HG02981 (cell line): Measurements from ENCODE around the gene GUCA2B.

Experiments used
- ATAC-seq: cut with Tn5 transposase; IDR thresholded peaks from one replicate; pipeline ENCODE4 v1.9.1; 2021; ENCODE audit warnings: mild to moderate bottlenecking, moderate library complexity; ENCODE audit not compliant: unreplicated experiment

Gene GUCA2B

DNA sequence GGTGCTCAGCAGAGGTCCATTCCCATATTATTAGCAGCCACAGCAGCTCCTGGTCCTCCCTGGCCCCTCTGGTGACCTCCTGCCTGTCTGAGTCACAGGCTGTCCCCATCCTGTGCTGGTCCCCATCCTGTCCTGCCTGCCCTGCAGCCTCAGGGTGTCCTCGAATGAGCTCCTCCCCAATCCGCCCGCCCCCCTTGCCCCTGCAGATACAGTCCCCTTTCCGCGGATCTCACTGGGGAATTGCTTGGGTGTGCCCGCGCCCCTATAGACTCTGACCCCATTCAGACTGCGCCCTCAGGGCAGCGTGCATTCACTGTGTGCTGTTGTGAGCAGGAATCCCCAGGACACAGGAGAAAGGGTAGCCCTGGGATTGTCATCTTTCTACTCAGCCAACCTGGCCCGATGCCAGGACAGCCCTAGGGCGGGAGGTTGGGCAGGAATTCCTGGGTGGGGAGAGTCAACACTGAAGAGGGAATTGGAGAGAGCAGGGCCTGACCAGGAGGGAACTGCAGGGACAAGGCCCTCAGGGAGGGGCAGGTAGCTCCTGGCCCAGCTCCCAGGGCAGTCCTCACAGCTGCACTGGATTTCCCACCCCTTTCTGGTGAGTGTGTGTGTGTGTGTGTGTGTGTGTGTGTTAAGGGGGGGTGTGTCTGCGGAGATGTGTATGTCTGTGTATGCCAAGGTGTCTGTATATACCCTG is 12.5 kb downstream of the GUCA2B start:
- ATAC-seq: no peak

DNA sequence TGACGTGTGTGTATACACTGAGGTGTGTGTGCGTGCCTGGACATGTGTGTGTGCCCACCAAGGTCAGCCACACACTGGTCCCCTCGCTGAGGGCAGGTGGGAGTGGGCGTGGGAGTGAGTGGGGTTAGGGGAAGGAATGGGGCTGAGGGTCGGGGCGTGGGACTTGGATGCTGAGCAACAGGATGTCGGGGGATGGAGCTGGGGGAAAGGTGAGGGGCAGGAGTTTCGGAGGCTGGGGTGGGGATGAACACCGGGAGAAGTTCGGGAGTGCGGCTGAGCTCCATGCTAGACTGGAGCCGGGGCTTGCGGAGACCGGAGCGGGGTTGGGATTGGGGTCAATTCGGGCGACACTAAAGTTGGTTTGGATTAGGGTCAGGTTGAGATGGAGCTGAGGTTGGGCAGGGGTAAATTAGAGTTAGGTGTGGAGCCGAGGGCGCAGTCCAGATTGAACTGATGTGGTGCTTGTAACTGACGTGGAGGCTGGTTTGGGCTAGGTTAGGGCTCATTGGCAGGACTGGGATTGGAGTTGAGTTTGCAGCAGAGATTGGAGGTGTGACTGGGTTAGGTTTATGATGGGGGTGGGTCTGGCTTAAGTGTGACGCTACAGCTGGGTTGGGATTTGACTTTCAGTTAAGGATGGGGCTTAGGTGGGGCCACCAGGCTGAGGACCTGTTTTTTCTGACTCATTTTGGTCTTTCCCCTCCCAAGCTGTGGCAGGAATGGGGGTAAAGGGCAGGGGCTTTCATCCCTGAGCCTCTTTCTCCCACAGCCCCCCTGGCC is 14.6 kb downstream of the GUCA2B start:
- ATAC-seq: no peak

- no peak for ATAC-seq
Observed at GRCh38 chr1:42168391-42168670, 15.1 kb downstream of the GUCA2B start.

DNA sequence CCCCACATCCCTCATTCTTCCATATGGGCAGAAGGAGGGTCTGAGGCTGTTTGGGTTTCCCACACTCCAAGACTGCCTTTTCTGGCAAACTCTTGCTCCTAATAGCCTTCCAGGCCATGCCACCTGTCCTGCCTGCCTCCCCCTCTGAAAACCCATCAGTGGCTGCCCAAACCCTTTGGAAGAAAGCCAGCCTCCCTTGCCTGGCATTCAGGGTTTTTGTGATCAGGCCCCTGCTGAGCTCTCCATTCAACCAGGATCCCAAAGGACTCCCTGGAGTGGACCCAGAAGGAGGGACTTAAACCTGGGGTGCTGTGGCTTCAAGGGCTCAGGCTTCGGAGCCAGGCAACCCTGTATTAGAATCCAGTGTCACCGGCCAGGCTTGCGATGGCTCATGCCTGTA is 15.6 kb downstream of the GUCA2B start:
- no peak for ATAC-seq

GRCh38 chr1:42170779-42171621 is 17.8 kb downstream of the GUCA2B start:
- ATAC-seq: no peak

GRCh38 chr1:42171679-42172266 is 18.6 kb downstream of the GUCA2B start:
- ATAC-seq: no peak

GRCh38 chr1:42172381-42173133 is 19.3 kb downstream of the GUCA2B start:
- no peak for ATAC-seq

GRCh38 chr1:42173155-42173933 is 20.1 kb downstream of the GUCA2B start:
- ATAC-seq: no peak

- ATAC-seq: no peak
Observed at GRCh38 chr1:42173961-42174735, 20.9 kb downstream of the GUCA2B start.

GRCh38 chr1:42175314-42176054 is 22.3 kb downstream of the GUCA2B start:
- ATAC-seq: no peak

DNA sequence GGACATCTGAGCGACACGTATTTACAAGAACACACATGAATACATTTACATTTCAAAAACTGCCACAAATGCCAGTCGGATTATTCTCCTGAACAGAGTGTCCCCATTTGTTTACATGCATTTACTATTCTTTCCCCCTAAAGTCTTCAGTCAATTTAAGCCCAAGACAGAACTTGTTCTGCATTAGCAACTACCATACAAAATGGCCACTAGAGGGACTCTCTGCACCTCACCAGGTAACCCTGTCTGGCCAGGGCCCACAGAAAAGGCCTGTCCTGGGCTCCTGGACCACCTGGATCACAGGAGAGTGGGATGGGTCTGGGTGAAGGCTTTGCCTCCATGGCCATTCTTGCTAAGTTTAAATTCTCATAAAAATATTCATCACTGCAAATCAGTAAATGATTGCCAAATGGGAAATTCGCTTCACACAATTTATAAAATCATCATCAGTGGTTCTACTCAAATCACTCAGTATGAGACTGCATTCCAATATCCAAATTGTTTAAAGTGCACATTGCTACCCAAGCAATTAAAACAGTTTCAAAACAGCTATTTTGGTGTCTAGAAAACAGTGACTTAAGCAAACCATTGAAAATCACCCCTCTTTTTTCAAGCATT is 23.8 kb downstream of the GUCA2B start:
- no peak for ATAC-seq

GRCh38 chr1:42177541-42177981 is 24.4 kb downstream of the GUCA2B start:
- no peak for ATAC-seq

DNA sequence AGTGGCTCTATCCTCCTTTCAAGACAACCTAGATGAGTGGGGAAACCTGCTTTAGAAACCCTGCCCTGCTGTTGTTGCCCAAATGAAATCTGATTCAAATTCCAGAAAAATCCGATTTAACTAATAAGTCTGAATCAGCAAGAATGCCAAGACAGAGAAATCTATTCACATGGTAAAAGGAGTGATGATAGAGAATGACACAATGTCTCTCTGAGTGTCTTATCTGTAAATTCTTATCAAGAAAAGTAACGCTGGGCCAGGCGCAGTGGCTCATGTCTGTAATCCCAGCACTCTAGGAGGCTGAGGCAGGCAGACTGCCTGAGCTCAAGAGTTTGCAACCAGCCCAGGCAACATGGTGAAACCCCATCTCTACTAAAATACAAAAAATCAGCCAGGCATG is 25.0 kb downstream of the GUCA2B start:
- no peak for ATAC-seq

DNA sequence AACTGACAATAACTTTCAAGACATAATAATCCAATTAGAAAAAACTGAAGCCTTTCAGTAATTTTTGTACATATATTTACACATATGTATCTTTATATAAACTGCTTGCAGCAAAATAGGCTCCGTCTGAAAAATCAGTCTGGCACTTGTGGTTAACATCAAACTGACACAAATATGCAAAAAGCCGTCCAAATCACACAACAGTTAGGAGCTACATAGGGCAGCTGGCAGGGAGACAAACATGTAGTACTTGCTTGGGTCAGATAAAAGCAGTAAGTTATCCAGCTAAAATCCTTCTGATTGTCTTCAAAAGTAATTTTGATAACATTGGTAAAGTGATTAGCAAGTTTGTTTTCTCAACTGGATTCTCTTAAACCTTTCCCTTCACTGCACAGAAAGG is 26.1 kb downstream of the GUCA2B start:
- no peak for ATAC-seq

DNA sequence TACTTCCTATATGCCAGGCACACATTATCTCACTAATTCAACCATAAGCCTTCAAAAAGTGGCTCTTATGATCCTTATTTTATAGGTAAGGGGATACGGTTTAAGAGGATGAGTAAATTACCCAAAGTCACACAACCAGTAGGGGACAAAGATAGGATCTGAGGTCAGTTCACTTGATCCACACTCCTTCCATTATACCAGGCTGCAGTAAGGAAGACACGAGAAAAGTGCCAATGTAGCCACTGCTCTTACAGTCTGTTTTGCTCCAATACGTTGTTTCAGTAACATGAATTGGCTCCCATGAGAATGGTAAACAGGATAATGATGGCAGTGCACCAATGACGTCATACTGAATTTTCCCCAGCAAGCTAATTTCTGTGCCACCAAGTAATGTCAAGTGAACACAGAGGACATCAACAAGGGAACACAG is 26.7 kb downstream of the GUCA2B start:
- ATAC-seq: no peak

DNA sequence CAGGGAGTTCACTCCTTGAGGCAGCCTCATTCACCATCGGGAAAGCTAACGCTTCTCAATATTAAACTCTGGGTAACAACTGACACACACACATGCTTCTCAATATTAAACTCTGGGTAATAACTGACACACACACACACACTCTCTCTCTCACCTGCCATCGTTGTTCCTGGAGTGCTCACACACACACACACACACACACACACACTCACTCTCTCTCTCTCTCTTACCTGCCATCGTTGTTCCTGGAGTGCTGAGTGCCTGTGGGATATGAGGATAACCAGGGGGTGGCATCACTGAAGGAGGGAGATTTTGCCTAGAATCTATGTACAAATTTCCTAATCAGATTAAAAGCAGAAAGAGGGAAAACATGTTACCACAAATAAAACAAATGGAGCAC is 28.5 kb downstream of the GUCA2B start:
- no peak for ATAC-seq

DNA sequence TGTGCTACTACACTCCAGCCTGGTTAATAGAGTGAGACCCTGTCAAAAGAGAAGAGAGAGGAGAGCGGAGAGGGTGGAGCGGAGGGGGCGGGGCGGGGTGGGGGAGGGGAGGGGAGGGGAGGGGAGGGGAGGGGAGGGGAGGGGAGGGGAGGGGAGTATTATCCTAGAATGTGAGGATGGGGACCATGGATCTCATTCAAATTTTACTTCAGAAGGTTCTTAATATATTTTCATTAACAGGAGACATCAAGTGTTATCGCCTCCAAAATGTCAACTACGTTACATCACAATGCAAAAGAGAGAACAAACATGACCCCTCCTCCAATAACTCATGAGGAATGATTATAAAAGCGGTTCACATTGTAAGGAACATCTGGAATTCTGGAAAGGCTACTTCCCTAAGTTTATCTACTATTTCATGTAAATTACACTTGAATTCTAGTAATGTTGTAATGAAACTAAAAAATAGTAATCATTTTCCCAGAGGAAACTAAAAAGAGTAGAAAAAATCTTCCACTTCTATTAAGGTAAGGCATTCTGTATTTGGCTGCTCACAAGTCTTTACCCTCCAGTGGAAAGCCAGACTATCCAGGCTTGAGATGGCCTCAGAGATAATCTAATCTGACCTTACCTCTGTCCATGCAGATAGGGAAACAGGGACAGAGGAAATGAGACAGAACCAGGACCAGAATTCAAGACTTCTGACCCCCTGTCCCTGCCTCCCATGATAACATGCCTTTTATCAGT is 30.2 kb downstream of the GUCA2B start:
- no peak for ATAC-seq
